Measurements from ENCODE around the gene CALM1.

CALM1 gene

GRCh38 chr14:90409209-90409730 is 12.4 kb downstream of the CALM1 start:
- no peak for DNase-seq (ENCODE audit: low spot score)

GRCh38 chr14:90412058-90412457 is 15.2 kb downstream of the CALM1 start:
- no peak for DNase-seq (ENCODE audit: low spot score)

- no peak for DNase-seq (ENCODE audit: low spot score)
Observed at GRCh38 chr14:90416720-90417119, 19.9 kb downstream of the CALM1 start.

- no peak for DNase-seq (ENCODE audit: low spot score)
Observed at GRCh38 chr14:90418053-90418452, 21.2 kb downstream of the CALM1 start.

- DNase-seq (ENCODE audit: low spot score): no peak
Observed at GRCh38 chr14:90419200-90419599, 22.4 kb downstream of the CALM1 start.

- DNase-seq (ENCODE audit: low spot score): no peak
Observed at GRCh38 chr14:90421001-90421631, 24.3 kb downstream of the CALM1 start.

GRCh38 chr14:90421632-90422020 is 24.8 kb downstream of the CALM1 start:
- DNase-seq (ENCODE audit: low spot score): no peak

GRCh38 chr14:90423166-90423565 is 26.3 kb downstream of the CALM1 start:
- DNase-seq (ENCODE audit: low spot score): no peak

GRCh38 chr14:90424075-90424474 is 27.2 kb downstream of the CALM1 start:
- no peak for DNase-seq (ENCODE audit: low spot score)

- no peak for DNase-seq (ENCODE audit: low spot score)
Observed at GRCh38 chr14:90424686-90425372, 28.0 kb downstream of the CALM1 start.

- no peak for DNase-seq (ENCODE audit: low spot score)
Observed at GRCh38 chr14:90425373-90425879, 28.6 kb downstream of the CALM1 start.

- DNase-seq (ENCODE audit: low spot score): no peak
Observed at GRCh38 chr14:90426031-90426540, 29.3 kb downstream of the CALM1 start.

- no peak for DNase-seq (ENCODE audit: low spot score)
Observed at GRCh38 chr14:90426663-90427062, 29.8 kb downstream of the CALM1 start.

- DNase-seq (ENCODE audit: low spot score): no peak
Observed at GRCh38 chr14:90427848-90428426, 31.1 kb downstream of the CALM1 start.

- DNase-seq (ENCODE audit: low spot score): no peak
Observed at GRCh38 chr14:90428676-90429075, 31.8 kb downstream of the CALM1 start.

- DNase-seq (ENCODE audit: low spot score): no peak
Observed at GRCh38 chr14:90429236-90429635, 32.4 kb downstream of the CALM1 start.

- no peak for DNase-seq (ENCODE audit: low spot score)
Observed at GRCh38 chr14:90429754-90430153, 32.9 kb downstream of the CALM1 start.

GRCh38 chr14:90434370-90435020 is 37.7 kb downstream of the CALM1 start:
- no peak for DNase-seq (ENCODE audit: low spot score)

GRCh38 chr14:90438841-90439240 is 42.0 kb downstream of the CALM1 start:
- DNase-seq (ENCODE audit: low spot score): no peak

GRCh38 chr14:90440021-90440451 is 43.2 kb downstream of the CALM1 start:
- no peak for DNase-seq (ENCODE audit: low spot score)

- DNase-seq (ENCODE audit: low spot score): no peak
Observed at GRCh38 chr14:90440592-90440991, 43.8 kb downstream of the CALM1 start.

GRCh38 chr14:90442388-90442787 is 45.6 kb downstream of the CALM1 start:
- DNase-seq (ENCODE audit: low spot score): no peak
